Activated naive CD8-positive, alpha-beta T cell treated with anti-CD3 and anti-CD28 coated beads, Interleukin-2, amount 10 ng/mL, durations not matched to agents 7 days and 5 days (primary cell): Measurements from ENCODE around the gene ZNF587B. TPM values are rescaled to one million over a fixed set of nuclear protein-coding genes. Genes with fewer than 3 reads are reported as not detected.

Experiments used
- total RNA-seq, 2 experiments: library from RNA; stranded (reverse); gene quantifications; one replicate each; pipeline ENCODE4 v1.2.3, GENCODE V29; 2021

The ZNF587B gene
- total RNA-seq, 2 experiments from 2014 or later = 19.1 to 21.0 TPM

Other genes with a start within 250 kb of the ZNF587B start
- gene ZIK1, start 246.2 kb upstream of the ZNF587B start, total RNA-seq = 10 to 100 TPM; 17.9 TPM
- gene ZNF530, start 230.4 kb upstream of the ZNF587B start, total RNA-seq = 10 to 100 TPM; 14.0 to 14.2 TPM
- gene ZNF134, start 216.1 kb upstream of the ZNF587B start, total RNA-seq = 10 to 100 TPM; 29.7 to 34.3 TPM
- gene ZNF211, start 197.1 kb upstream of the ZNF587B start, total RNA-seq = 10 to 100 TPM; 30.6 to 33.6 TPM
- gene ZSCAN4, start 161.4 kb upstream of the ZNF587B start, total RNA-seq = not detected
- gene ZNF551, start 148.3 kb upstream of the ZNF587B start, total RNA-seq = 10 to 100 TPM; 18.1 to 21.3 TPM
- 10 to 100 TPM; 14.9 to 17.3 TPM for gene ZNF154, start 121.1 kb upstream of the ZNF587B start, total RNA-seq
- 10 to 100 TPM; 22.4 to 23.7 TPM for gene ZNF671, start 102.7 kb upstream of the ZNF587B start, total RNA-seq
- 10 to 100 TPM; 27.9 to 29.0 TPM for gene ZNF776, start 83.5 kb upstream of the ZNF587B start, total RNA-seq
- 10 to 100 TPM; 29.0 to 29.2 TPM for gene ZNF586, start 60.6 kb upstream of the ZNF587B start, total RNA-seq
- gene ZNF552, start 15.4 kb upstream of the ZNF587B start, total RNA-seq = 10 to 100 TPM; 10.8 to 13.6 TPM
- 10 to 100 TPM; 46.6 to 52.7 TPM for gene ZNF587, start 19.6 kb downstream of the ZNF587B start, total RNA-seq
- 10 to 100 TPM; 38.4 to 43.3 TPM for gene ZNF814, start 58.7 kb downstream of the ZNF587B start, total RNA-seq
- gene ZNF417, start 86.3 kb downstream of the ZNF587B start, total RNA-seq = 10 to 100 TPM; 35.8 to 36.5 TPM
- gene ZNF418, start 105.1 kb downstream of the ZNF587B start, total RNA-seq = 10 to 100 TPM; 14.8 to 16.8 TPM
- gene ZNF256, start 117.4 kb downstream of the ZNF587B start, total RNA-seq = 10 to 100 TPM; 16.0 to 18.8 TPM
- under 1 TPM; 0.79 to 0.91 TPM for gene C19orf18, start 144.2 kb downstream of the ZNF587B start, total RNA-seq
- 10 to 100 TPM; 21.3 to 22.2 TPM for gene ZNF606, start 172.5 kb downstream of the ZNF587B start, total RNA-seq
- not detected for gene ZSCAN1, start 203.7 kb downstream of the ZNF587B start, total RNA-seq
- gene ZNF135, start 229.0 kb downstream of the ZNF587B start, total RNA-seq = 1 to 10 TPM; 3.8 TPM